Measurements from ENCODE around the gene KRT32.

The KRT32 gene

GRCh38 chr17:41451154-41451728 lies 15.9 kb downstream of the KRT32 start:
- TF ChIP-seq CTCF (IDR thresholded peaks at IDR 0.05; ENCODE audit: control extremely low read depth, extremely low read depth, low read depth, missing control alignments) = no peak
- no peak for DNase-seq (ENCODE audit: extremely low spot score)
- CTCF ChIA-PET = interaction anchor here (0.9 kb wide), 1 partner anchor 10 kb away, joined by 3 read pairs; no protein-coding TSS in a partner anchor
- POLR2A ChIA-PET = no interaction called here

GRCh38 chr17:41449008-41449407 lies 18.2 kb downstream of the KRT32 start:
- POLR2A ChIA-PET = no interaction called here
- no peak for DNase-seq (ENCODE audit: extremely low spot score)
- no peak for TF ChIP-seq CTCF (IDR thresholded peaks at IDR 0.05; ENCODE audit: control extremely low read depth, extremely low read depth, low read depth, missing control alignments)
- CTCF ChIA-PET = no interaction called here

GRCh38 chr17:41448506-41448905 lies 18.7 kb downstream of the KRT32 start:
- CTCF ChIA-PET = interaction anchor here (0.8 kb wide), 1 partner anchor 15 kb away, joined by 3 read pairs; no protein-coding TSS in a partner anchor
- no peak for DNase-seq (ENCODE audit: extremely low spot score)
- POLR2A ChIA-PET = no interaction called here
- TF ChIP-seq CTCF (IDR thresholded peaks at IDR 0.05; ENCODE audit: control extremely low read depth, extremely low read depth, low read depth, missing control alignments) = no peak

- no peak for DNase-seq (ENCODE audit: extremely low spot score)
- ChIA-PET CTCF (no interaction called here), POLR2A (no interaction called here)
- no peak for TF ChIP-seq CTCF (IDR thresholded peaks at IDR 0.05; ENCODE audit: control extremely low read depth, extremely low read depth, low read depth, missing control alignments)
Measured at GRCh38 chr17:41446806-41447205, 20.4 kb downstream of the KRT32 start.

GRCh38 chr17:41444640-41445039 lies 22.5 kb downstream of the KRT32 start:
- ChIA-PET CTCF (interaction anchor here (1.3 to 1.4 kb wide), 2 partner anchors 8 to 21 kb away, joined by 3 to 5 read pairs; no protein-coding TSS in a partner anchor), POLR2A (no interaction called here)
- no peak for TF ChIP-seq CTCF (IDR thresholded peaks at IDR 0.05; ENCODE audit: control extremely low read depth, extremely low read depth, low read depth, missing control alignments)
- no peak for DNase-seq (ENCODE audit: extremely low spot score)

GRCh38 chr17:41444186-41444585 lies 23.0 kb downstream of the KRT32 start:
- no peak for DNase-seq (ENCODE audit: extremely low spot score)
- ChIA-PET CTCF (interaction anchor here (1.3 to 1.4 kb wide), 2 partner anchors 8 to 21 kb away, joined by 3 to 5 read pairs; no protein-coding TSS in a partner anchor), POLR2A (no interaction called here)
- TF ChIP-seq CTCF (IDR thresholded peaks at IDR 0.05; ENCODE audit: control extremely low read depth, extremely low read depth, low read depth, missing control alignments) = no peak

Measured in GM10248 (cell line).